Immature natural killer cell (primary cell): ENCODE results near the gene RRP36. TPM values are rescaled to one million over a fixed set of nuclear protein-coding genes. Genes with fewer than 3 reads are reported as not detected.
"Not testable (repeated sequence)": the region's sequence is repeated elsewhere in the genome, so short reads cannot be mapped to it uniquely, and the experiment has no call there.

ENCODE experiments used
- DNase-seq, 3 donors: peaks; one replicate each; pipeline ENCODE4 v3.0.0; 2022; ENCODE audit warnings: mixed read lengths in 1 of 3
- H3K27ac Mint-ChIP-seq, 6 donors: one replicate each; pipeline ENCODE4 v1.8.0; 2020; ENCODE audit warnings: mixed read lengths in 6 of 6, mild to moderate bottlenecking in 5 of 6, inconsistent platforms in 4 of 6, moderate library complexity in 3 of 6
- H3K27me3 Mint-ChIP-seq, 3 donors: one replicate each; pipeline ENCODE4 v1.8.0; 2020 to 2021; ENCODE audit warnings: low read depth in 3 of 3, mild to moderate bottlenecking in 3 of 3, mixed read lengths in 3 of 3, moderate library complexity in 3 of 3, inconsistent platforms in 1 of 3
- H3K36me3 Mint-ChIP-seq, 3 donors: one replicate each; pipeline ENCODE4 v1.8.0; 2020; ENCODE audit warnings: mixed read lengths in 3 of 3, inconsistent platforms in 2 of 3, mild to moderate bottlenecking in 2 of 3
- H3K4me1 Mint-ChIP-seq, 2 donors: one replicate each; pipeline ENCODE4 v1.8.0; 2020; ENCODE audit warnings: inconsistent platforms in 2 of 2, mild to moderate bottlenecking in 2 of 2, mixed read lengths in 2 of 2, moderate library complexity in 1 of 2
- H3K4me3 Mint-ChIP-seq, 5 donors: one replicate each; pipeline ENCODE4 v1.8.0; 2020; ENCODE audit warnings: mild to moderate bottlenecking in 5 of 5, mixed read lengths in 5 of 5, inconsistent platforms in 3 of 5, moderate library complexity in 3 of 5
- H3K9me3 Mint-ChIP-seq, 6 donors: one replicate each; pipeline ENCODE4 v1.8.0; 2020; ENCODE audit warnings: mild to moderate bottlenecking in 6 of 6, mixed read lengths in 6 of 6, inconsistent platforms in 4 of 6, moderate library complexity in 3 of 6
- polyA plus RNA-seq, 3 donors: library from polyadenylated mRNA; unstranded; fragments of 300-500 nt; fragmentation: Illumina TruSeq; gene quantifications; one replicate each; pipeline ENCODE4 v1.2.3, GENCODE V29; 2021

Gene RRP36
- polyA plus RNA-seq, 3 donors from 2014 or later = 56.1 to 81.4 (median 78.9) TPM

GRCh38 chr6:43033496-43034189 is 12.2 kb downstream of the RRP36 start:
- no peaks in the 10 kb centered on the region for H3K9me3 Mint-ChIP-seq
- peaks cover 0 to under 1% (median 0%) of the 10 kb centered on the region in 3 donors for H3K27me3 Mint-ChIP-seq
- peak overlapping the region in 5 of 6 donors; percentile 5 to 78 (median 32) for H3K27ac Mint-ChIP-seq
- H3K36me3 Mint-ChIP-seq = peaks cover 5 to 13% (median 11%) of the 10 kb centered on the region in 3 donors
- no peaks in the 10 kb centered on the region for H3K4me1 Mint-ChIP-seq
- no peak overlapping the region for H3K4me3 Mint-ChIP-seq
- DNase-seq = no peak

- Mint-ChIP-seq H3K4me1 (no peaks in the 10 kb centered on the region), H3K27me3 (peaks cover 0 to 2% (median 0%) of the 10 kb centered on the region in 3 donors), H3K27ac (peak overlapping the region in 1 of 6 donors; percentile 50), H3K9me3 (no peaks in the 10 kb centered on the region), H3K36me3 (peaks cover 5 to 13% (median 12%) of the 10 kb centered on the region in 3 donors), H3K4me3 (no peak overlapping the region)
- no peak for DNase-seq
Observed at GRCh38 chr6:43034190-43034525, 12.7 kb downstream of the RRP36 start.

GRCh38 chr6:43035495-43036194 is 14.2 kb downstream of the RRP36 start:
- peak overlapping the region in 3 of 6 donors; percentile 21 to 49 (median 48) for H3K27ac Mint-ChIP-seq

DNA sequence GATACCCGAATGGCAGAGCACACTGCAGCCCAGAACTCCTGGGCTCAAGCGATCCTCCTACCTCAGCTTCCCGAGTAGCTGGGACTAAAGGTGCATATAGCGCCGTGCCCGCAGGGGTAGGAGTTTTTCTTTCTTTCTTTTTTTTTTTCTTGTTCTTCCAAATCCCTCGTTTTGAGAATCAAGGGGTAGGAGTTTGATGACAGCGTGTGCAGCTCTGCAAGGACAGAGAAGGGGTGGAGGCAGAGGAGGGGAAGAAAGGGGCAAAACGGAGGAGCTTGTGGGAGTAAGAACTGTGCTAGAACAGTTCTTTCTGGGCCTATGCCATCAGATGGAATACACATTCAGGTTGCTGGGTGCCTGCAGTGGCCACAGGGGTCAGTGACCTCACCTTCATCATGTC is 15.3 kb downstream of the RRP36 start:
- H3K27me3 Mint-ChIP-seq = peaks cover 0 to 2% (median 0%) of the 10 kb centered on the region in 3 donors
- no peak overlapping the region for H3K4me3 Mint-ChIP-seq
- H3K9me3 Mint-ChIP-seq = no peaks in the 10 kb centered on the region
- no peak for DNase-seq
- H3K27ac Mint-ChIP-seq = no peak overlapping the region
- no peaks in the 10 kb centered on the region for H3K4me1 Mint-ChIP-seq
- peaks cover 0 to 11% (median 9%) of the 10 kb centered on the region in 3 donors for H3K36me3 Mint-ChIP-seq

More at GRCh38 chr6:43035495-43036194, 14.2 kb downstream of the RRP36 start:
- Mint-ChIP-seq H3K27me3 (peaks cover 0 to 2% (median 0%) of the 10 kb centered on the region in 3 donors), H3K4me3 (no peak overlapping the region), H3K9me3 (no peaks in the 10 kb centered on the region), H3K4me1 (no peaks in the 10 kb centered on the region), H3K36me3 (peaks cover 0 to 13% (median 12%) of the 10 kb centered on the region in 3 donors)
- DNase-seq = no peak

DNA sequence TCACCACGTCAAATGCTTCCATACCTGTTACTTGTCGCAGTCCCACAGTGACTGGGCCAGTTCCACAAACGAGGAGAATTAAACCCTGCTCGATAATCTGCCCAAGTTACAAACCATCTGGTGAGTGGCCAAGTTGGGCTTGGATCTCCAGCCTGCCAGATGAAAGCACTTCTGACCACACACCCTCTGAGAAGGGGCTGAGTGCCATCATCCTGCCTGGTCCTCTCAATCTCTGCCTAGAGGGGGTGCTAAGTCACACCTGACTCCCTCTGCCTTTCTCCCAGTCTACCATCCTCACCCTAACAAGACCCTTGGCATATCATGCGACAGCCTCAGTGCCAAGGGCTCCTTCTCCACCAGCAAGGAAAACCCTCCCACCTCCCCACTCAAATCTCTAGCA is 15.8 kb downstream of the RRP36 start:
- H3K9me3 Mint-ChIP-seq = no peaks in the 10 kb centered on the region
- H3K4me3 Mint-ChIP-seq = no peak overlapping the region
- H3K4me1 Mint-ChIP-seq = no peaks in the 10 kb centered on the region
- peaks cover 0 to 11% (median 8%) of the 10 kb centered on the region in 3 donors for H3K36me3 Mint-ChIP-seq
- no peak for DNase-seq
- peaks cover 0 to 2% (median 0%) of the 10 kb centered on the region in 3 donors for H3K27me3 Mint-ChIP-seq
- H3K27ac Mint-ChIP-seq = peak overlapping the region in 2 of 6 donors; percentile 0 to 18

DNA sequence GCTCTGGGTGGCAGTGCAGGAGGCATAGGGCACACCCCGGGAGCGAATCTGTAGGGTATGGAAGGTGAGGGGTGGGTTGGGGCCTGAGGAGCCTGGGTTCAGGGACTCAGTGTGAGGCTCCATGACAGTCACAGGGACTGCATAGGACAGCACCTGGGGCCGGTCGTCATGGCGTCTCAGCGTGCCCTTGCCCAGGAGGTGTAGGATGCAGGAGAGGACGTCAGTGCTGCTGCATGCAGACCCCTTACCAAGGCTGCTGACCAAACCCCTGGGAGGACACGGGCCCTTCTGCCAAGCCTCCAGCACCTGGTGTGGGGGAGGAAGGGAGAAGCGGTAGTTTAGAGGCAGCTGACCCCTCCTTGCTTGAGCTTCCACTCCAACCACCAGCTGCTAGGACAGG is 16.3 kb downstream of the RRP36 start:
- Mint-ChIP-seq H3K27ac (no peak overlapping the region), H3K4me1 (no peaks in the 10 kb centered on the region), H3K4me3 (no peak overlapping the region), H3K36me3 (peaks cover 0 to 15% (median 11%) of the 10 kb centered on the region in 3 donors), H3K9me3 (no peaks in the 10 kb centered on the region), H3K27me3 (peaks cover 0 to 2% (median 0%) of the 10 kb centered on the region in 3 donors)
- DNase-seq = no peak

GRCh38 chr6:43038727-43039126 is 17.3 kb downstream of the RRP36 start:
- no peak for DNase-seq
- H3K27ac Mint-ChIP-seq = peak overlapping the region in 1 of 6 donors; percentile 31
- peaks cover 0 to 2% (median 0%) of the 10 kb centered on the region in 3 donors for H3K27me3 Mint-ChIP-seq
- H3K4me1 Mint-ChIP-seq = no peaks in the 10 kb centered on the region
- H3K9me3 Mint-ChIP-seq = no peaks in the 10 kb centered on the region
- no peak overlapping the region for H3K4me3 Mint-ChIP-seq
- H3K36me3 Mint-ChIP-seq = peaks cover 0 to 16% (median 12%) of the 10 kb centered on the region in 3 donors

DNA sequence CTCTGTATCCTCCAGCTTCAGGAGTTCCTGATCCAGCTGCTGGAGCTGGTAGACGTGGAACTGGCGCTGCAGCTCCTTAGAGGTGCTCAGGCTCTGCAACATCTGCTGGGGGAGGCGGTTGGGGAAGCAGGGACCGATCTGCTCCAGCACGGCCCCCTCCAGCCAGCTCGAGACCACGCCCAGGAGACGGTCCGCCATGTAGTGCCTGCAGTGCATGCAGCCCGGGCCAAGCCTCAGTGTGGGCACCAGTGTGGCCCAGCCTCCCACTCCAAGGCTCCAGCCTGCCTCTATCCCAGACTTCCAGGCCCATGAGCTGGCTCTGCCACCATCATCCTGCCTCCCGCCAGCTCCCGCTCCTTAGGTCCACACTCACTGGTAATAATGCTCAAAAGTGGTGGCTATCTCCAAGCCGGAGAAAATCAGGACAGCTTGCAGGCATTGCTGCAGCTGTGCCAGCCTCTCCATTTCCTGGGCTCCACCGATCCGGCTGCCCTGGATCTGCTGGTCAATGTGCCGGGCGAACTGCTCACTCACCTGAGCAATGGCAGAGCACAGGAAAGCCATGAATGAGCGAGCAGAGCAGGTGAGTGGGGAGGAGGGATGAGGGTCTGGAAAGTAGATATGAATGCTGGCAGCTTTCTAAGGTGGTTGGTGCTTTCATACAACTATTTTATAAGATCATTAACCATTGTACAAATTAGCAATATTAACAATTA is 19.3 kb downstream of the RRP36 start:
- DNase-seq = no peak
- no peak overlapping the region for H3K4me3 Mint-ChIP-seq
- no peaks in the 10 kb centered on the region for H3K9me3 Mint-ChIP-seq
- peaks cover 0 to 23% (median 12%) of the 10 kb centered on the region in 3 donors for H3K36me3 Mint-ChIP-seq
- no peaks in the 10 kb centered on the region for H3K4me1 Mint-ChIP-seq
- H3K27ac Mint-ChIP-seq = no peak overlapping the region
- H3K27me3 Mint-ChIP-seq = peaks cover 0 to 2% (median 2%) of the 10 kb centered on the region in 3 donors

GRCh38 chr6:43041475-43041874 is 20.1 kb downstream of the RRP36 start:
- not testable (repeated sequence) for H3K27me3 Mint-ChIP-seq, H3K27ac Mint-ChIP-seq
- H3K36me3 Mint-ChIP-seq = peaks cover 0 to 23% (median 12%) of the 10 kb centered on the region in 3 donors

DNA sequence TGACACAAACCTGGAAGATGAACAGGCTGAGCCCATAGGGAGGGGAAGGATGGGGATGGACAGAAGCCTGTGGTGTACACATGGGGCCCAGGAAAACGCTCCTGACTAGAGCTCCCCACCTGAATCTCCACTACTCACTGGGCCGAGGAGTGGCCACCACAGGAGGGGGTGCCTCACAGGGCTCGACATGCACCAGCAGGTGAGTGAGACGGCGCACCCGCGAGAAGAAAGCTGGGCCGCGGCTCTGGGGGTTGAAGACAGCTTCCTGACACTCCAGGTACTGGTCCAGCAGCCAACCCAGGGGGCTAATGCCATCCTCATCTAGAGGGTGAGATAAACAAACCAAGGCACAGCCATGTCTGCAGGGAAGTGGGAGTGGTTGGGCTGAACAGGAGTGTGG is 21.9 kb downstream of the RRP36 start:
- Mint-ChIP-seq H3K36me3 (peaks cover 0 to 25% (median 16%) of the 10 kb centered on the region in 3 donors), H3K9me3 (no peaks in the 10 kb centered on the region), H3K4me1 (no peaks in the 10 kb centered on the region)

More at GRCh38 chr6:43041475-43041874, 20.1 kb downstream of the RRP36 start:
- not testable (repeated sequence) for H3K4me3 Mint-ChIP-seq, H3K9me3 Mint-ChIP-seq, H3K4me1 Mint-ChIP-seq, DNase-seq

DNA sequence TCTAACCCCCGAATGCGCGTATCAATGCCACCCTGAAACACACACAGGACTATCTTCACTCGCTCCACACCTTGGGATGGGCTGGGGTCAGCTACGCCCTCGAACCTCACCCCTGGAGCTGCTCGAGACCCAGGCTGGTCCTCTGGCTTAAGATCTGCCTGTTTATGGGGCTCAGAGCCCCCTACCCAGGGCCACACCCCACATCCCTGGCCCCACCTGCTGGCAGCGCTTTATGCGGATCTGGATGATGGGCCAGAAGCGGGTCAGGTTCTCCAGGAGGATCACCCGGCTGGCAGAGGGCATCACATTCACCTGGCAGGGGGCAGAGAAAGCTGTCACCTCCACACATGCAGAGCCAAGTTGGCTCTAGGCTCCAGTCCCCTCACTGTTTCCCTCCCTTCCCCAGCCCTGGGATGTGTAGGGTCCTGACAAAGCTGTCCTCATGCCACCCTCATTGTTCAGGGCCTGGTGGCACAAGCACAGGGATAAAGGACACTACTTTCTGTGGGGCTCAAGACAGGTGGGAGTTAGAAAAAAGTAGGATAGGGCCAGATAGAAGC is 24.0 kb downstream of the RRP36 start:
- no peaks in the 10 kb centered on the region for H3K9me3 Mint-ChIP-seq
- H3K27me3 Mint-ChIP-seq = peaks cover 1 to 4% (median 2%) of the 10 kb centered on the region in 3 donors
- H3K4me3 Mint-ChIP-seq = no peak overlapping the region
- peaks cover 4 to 29% (median 15%) of the 10 kb centered on the region in 3 donors for H3K36me3 Mint-ChIP-seq
- no peak overlapping the region for H3K27ac Mint-ChIP-seq
- H3K4me1 Mint-ChIP-seq = peaks cover under 1 to 5% of the 10 kb centered on the region in 2 donors
- DNase-seq = no peak

More for the DNA sequence above, 21.9 kb downstream of the RRP36 start:
- H3K4me3 Mint-ChIP-seq = no peak overlapping the region
- no peak for DNase-seq
- H3K27me3 Mint-ChIP-seq = peaks cover 0 to 2% (median 2%) of the 10 kb centered on the region in 3 donors
- H3K27ac Mint-ChIP-seq = peak overlapping the region in 2 of 6 donors; percentile 39 to 56

DNA sequence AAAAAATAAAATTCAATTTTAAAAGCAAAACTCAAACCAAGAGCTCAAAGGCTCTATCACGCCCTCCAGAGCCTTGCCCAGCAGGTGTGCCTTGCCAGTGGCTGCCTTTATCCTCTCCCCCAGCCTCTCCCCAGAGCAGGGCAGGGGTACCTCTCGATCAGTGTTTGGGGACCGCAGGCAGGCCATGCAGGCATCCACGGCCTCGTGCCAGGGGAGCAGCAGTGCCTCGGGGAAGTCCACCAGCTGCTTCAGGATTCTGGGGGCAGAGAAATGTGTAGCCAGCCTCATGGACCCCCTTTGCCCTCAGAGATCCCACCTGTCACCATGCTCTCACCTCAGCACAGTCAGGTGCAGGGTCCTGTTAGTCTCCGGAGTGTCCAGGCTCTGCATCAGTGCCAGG is 26.6 kb downstream of the RRP36 start:
- no peaks in the 10 kb centered on the region for H3K9me3 Mint-ChIP-seq

GRCh38 chr6:43050981-43051380 is 29.6 kb downstream of the RRP36 start:
- Mint-ChIP-seq H3K27ac (peak overlapping the region in 3 of 6 donors; percentile 8 to 29 (median 18)), H3K36me3 (peaks cover 7 to 20% (median 16%) of the 10 kb centered on the region in 3 donors), H3K27me3 (peaks cover 1 to 7% (median 4%) of the 10 kb centered on the region in 3 donors), H3K4me1 (peaks cover 32 to 46% of the 10 kb centered on the region in 2 donors), H3K9me3 (no peaks in the 10 kb centered on the region), H3K4me3 (no peak overlapping the region)
- no peak for DNase-seq

More for the DNA sequence above, 26.6 kb downstream of the RRP36 start:
- DNase-seq = no peak
- H3K4me1 Mint-ChIP-seq = peaks cover 16 to 25% of the 10 kb centered on the region in 2 donors
- H3K27ac Mint-ChIP-seq = no peak overlapping the region
- peaks cover 1 to 7% (median 5%) of the 10 kb centered on the region in 3 donors for H3K27me3 Mint-ChIP-seq
- peaks cover 7 to 23% (median 11%) of the 10 kb centered on the region in 3 donors for H3K36me3 Mint-ChIP-seq
- no peak overlapping the region for H3K4me3 Mint-ChIP-seq
